SHP77 treated with DMSO at 0.1 percent for 48 hours (cell line): ENCODE measurements around the gene PTPN12.
"Not testable (repeated sequence)": the region's sequence is repeated elsewhere in the genome, so short reads cannot be mapped to it uniquely, and the experiment has no call there.

Experiments used
- DNase-seq: peaks from one replicate; lab custom pipeline; 2025; lab: John Stamatoyannopoulos, UW

The PTPN12 gene

DNA sequence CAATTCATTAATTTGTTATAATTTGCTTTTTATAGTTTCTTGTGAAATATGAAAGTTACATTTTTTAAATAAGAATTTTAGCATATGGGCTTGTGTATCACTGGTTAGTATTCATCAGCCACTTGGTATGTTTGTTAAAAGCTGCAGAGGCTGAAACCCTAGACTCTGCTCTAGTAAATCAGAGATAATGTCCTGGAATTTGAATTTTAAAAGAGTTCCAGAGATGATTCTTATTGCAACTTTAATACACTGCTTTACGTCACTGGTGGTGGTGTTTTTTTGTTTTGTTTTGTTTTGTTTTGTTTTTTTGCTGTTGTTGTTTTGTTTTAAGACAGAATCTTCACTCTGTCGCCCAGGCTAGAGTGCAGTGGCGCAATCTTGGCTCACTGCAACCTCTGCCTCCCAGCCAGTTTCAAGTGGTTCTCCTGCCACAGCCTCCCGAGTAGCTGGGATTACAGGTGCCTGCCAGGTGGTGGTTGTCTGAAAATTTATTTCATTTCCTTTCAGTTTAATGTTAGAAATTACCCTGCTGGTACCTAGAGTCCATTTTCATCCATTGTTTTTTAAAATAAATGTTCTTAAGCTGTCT is 43.8 kb downstream of the PTPN12 start:
- no peak for DNase-seq

- no peak for DNase-seq
Observed at GRCh38 chr7:77587272-77587671, 50.2 kb downstream of the PTPN12 start.

DNA sequence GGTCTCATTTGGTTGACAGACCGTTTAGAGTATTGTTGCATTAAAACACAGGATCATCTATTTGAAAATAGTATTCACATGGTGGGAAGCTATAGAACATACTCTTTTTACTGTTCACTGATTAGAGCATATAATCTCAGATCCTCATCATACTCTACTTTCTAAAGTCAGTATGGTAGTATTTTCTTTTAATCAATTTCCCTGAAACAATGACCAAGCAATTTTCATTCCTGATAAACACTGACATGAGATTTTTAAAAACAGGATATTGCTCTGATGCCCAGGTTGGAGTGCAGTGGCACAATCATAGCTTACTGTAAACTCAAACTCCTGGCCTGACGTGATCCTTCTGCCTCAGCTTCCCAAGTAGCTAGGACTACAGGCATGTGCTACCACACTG is 63.9 kb downstream of the PTPN12 start:
- no peak for DNase-seq

DNA sequence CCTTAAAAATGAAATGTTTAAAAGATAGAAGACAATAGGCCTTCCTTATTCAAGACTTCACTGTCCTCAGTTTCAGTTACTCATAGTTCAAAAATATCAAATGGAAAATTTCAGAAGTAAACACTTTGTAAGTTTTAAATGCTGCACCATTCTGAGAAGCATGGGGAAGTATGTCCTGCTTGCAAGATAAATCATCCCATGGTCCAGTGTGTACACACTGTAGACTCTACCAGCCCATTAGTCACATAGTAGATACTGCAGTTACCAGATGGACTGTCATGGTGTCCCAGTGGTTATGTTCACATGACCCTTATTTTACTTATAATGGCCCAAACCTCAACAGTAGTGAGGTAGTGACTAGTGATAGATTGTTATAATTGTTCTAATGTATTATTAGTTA is 69.5 kb downstream of the PTPN12 start:
- DNase-seq: no peak

GRCh38 chr7:77619314-77619713 is 82.2 kb downstream of the PTPN12 start:
- DNase-seq: no peak

- DNase-seq: no peak
Observed at GRCh38 chr7:77626586-77627308, 89.7 kb downstream of the PTPN12 start.

- no peak for DNase-seq
Observed at GRCh38 chr7:77627309-77627676, 90.2 kb downstream of the PTPN12 start.

- DNase-seq: no peak
Observed at GRCh38 chr7:77629797-77630196, 92.7 kb downstream of the PTPN12 start.

GRCh38 chr7:77631820-77632219 is 94.7 kb downstream of the PTPN12 start:
- DNase-seq: no peak

GRCh38 chr7:77644774-77645173 is 107.7 kb downstream of the PTPN12 start:
- no peak for DNase-seq

GRCh38 chr7:77648742-77649338 is 111.7 kb downstream of the PTPN12 start:
- no peak for DNase-seq

DNA sequence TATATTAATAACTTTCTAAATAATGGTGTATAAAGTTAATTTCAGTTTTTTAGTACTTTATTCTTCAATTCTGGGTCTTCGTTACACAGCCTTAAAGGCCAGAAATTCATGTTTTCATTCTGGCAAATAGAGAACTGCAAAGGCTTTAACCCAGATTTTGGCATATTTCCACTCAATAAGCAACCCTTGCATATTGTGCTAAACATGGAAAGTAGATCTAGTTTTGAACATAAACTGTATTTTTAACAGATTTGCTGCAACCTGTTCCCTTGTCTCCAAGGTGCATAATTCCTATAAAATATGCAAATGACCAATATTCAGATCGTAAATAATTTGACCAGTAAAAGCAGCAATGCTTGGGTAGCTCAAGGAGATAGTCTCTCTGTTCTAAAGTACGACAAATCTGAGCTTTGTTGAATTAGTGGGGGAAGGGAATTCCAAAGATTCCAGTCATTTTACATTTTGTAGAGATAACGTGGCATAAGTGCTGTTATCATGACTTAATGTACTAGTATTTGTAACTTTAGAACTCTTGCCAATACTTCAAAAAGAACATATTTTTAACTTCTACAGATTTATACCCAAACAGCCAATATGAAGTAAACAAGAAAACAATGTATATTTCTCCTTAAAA is 112.7 kb downstream of the PTPN12 start:
- no peak for DNase-seq

DNA sequence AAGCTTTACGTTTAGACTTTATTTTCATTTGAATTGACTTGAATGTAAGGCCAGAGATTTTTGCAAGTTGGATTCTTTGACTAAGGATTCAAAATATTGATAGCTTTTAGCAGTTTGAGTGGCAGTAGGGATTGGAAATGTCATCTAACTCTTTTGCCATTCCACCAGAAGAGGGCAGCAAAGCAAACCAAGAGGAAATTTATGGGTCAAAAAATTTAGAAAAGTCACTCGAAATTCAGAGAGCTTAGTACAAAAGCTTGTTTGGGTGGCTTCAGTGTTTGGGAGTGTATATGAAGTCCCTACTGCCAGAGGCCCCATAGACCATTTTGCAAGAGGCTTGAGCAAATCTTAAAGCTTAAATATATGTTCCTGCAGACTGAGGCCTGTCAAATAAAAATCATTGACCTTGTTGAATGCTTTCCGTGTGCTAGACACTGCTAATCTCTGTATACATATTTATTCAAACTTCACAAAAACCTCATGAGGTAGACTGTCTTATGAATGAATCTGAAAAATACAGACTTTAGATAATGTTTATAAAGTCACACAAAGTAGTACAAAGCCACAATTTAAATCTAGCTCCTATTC is 114.6 kb downstream of the PTPN12 start:
- DNase-seq: no peak

DNA sequence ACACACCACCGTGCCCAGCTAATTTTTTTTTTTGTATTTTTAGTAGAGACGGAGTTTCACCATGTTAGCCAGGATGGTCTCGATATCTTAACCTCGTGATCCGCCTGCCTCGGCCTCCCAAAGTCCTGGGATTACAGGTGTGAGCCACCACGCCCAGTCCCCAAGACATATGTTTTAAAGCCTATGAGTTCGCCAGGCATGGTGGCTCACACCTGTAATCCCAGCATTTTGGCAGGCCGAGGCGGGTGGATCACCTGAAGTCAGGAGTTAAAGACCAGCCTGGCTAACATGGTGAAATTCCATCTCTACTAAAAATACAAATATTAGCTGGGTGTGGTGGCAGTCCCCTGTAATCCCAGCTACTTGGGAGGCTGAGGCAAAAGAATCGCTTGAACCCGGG is 115.7 kb downstream of the PTPN12 start:
- not testable (repeated sequence) for DNase-seq

DNA sequence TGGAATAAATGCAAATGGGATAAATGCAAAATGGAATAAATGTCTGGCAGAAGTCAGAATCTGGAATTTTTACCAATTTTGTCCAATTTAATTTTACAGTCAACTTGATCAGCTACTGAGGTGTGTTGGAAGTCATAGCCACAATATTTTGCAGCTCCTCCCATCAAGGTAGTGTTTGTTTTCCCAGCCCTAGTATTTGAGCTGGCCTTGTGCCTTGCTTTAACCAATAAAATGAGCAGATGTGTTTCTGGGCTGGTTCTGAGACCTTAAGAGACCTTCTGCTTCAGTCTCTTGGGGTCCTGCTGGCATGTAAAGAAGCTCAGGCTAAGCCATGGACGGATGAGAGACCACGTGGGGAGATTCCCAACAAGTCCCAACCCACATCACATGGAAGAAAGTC is 116.5 kb downstream of the PTPN12 start:
- no peak for DNase-seq

GRCh38 chr7:77655356-77655755 is 118.3 kb downstream of the PTPN12 start:
- no peak for DNase-seq

- no peak for DNase-seq
Observed at GRCh38 chr7:77655836-77656455, 118.9 kb downstream of the PTPN12 start.

- peak; percentile 60 for DNase-seq
Observed at GRCh38 chr7:77657427-77658224, 120.5 kb downstream of the PTPN12 start.

- DNase-seq: no peak
Observed at GRCh38 chr7:77658928-77659327, 121.8 kb downstream of the PTPN12 start.

GRCh38 chr7:77661816-77662215 is 124.7 kb downstream of the PTPN12 start:
- no peak for DNase-seq

GRCh38 chr7:77662869-77663268 is 125.8 kb downstream of the PTPN12 start:
- DNase-seq: no peak
